ENCODE measurements around the gene RARS2.
A peak's percentile ranks its signal among the peaks of the same experiment; 100 is the strongest.
"Not testable (repeated sequence)": the region's sequence is repeated elsewhere in the genome, so short reads cannot be mapped to it uniquely, and the experiment has no call there.

The RARS2 gene

DNA sequence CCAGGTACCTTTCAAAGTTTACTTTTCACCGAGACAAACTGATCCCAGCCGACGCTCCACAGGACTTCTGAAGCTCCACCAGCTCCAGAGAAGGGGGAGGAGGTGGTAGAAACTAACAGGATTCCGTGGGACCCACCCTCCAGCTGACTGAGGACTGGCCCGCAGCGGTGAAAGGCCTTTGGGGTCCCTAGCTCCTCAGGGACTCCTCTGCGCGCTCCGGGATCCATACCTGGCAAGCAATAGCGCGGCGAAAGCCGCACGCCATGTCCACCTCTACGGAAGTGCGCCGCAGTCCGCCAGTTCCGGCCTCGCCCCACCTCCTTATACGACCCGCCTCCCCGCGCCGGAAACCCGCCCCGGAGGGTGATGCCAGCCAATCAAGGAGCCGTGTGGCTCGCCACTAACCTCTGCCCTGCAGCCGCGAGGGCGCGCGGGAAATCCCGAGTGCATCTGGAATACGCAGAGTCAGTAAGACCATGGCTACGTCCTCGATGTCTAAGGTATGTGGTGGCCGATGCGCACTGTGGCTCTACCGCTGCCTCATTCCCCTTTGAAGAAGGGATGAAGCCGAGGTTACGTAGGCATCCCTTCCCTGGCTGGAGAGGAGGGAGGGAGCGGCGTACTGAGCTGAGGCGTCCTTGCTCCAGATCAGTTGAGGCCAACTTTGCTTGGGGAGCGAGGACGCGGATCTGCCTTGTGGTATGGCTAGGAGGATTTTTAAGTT is at the start of gene RARS2, which contains the start of gene ORC3:
Gene RARS2 (minus strand): TSS at position 295 of the 724 bp plus-strand sequence. CDS start 30 bp downstream, at position 265.
Gene ORC3 (plus strand): TSS at position 443 of the 724 bp plus-strand sequence. CDS start 34 bp downstream, at position 477.
- DNase-seq: peak; percentile 98

DNA sequence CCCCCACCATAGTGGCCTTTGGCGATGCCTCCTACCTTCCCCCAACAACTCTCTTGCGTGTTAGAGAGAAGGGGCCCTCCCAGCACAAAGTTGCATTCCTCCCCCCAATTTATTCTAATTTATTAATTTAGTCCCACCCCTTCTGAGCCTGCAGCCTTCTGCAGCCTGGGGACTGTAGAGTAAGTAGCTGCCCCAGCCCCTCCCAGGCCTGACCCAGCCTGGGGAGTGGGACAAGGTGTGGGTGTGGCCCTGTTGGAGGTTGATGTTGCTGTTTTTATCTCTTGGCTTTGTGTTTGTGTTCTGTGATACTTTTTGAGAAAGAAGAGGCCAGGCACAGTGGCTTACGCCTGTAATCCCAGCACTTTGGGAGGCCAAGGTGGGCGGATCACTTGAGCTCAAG is 49.6 kb upstream of the RARS2 start:
- no peak for DNase-seq

- no peak for DNase-seq
Measured at GRCh38 chr6:87637106-87637505, 47.3 kb upstream of the RARS2 start.

GRCh38 chr6:87636315-87636714 is 46.5 kb upstream of the RARS2 start:
- DNase-seq: no peak

- DNase-seq: no peak
Measured at GRCh38 chr6:87633851-87634250, 44.1 kb upstream of the RARS2 start.

- no peak for DNase-seq
Measured at GRCh38 chr6:87630746-87631145, 41.0 kb upstream of the RARS2 start.

GRCh38 chr6:87628881-87629280 is 39.1 kb upstream of the RARS2 start:
- DNase-seq: no peak

GRCh38 chr6:87628424-87628823 is 38.6 kb upstream of the RARS2 start:
- DNase-seq: no peak

- DNase-seq: no peak
Measured at GRCh38 chr6:87623248-87623647, 33.5 kb upstream of the RARS2 start.

GRCh38 chr6:87618531-87618930 is 28.7 kb upstream of the RARS2 start:
- no peak for DNase-seq

DNA sequence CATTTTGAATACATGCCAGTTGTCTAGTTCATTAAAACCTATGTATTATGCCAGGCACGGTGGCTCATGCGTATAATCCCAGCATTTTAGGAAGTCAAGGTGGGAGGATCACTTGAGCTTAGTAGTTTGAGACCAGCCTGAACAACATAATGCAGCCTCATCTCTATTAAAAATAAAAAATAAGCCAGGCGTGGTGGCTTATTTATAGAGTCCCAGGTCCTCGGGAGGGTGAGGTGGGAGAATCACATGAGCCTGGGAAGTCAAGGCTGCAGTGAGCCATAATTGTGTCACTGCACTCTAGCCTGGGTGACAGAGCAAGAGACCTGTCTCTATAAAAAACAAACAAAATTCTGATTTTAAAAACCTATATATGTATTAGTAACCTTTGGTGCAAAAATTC is 27.6 kb upstream of the RARS2 start:
- no peak for DNase-seq

GRCh38 chr6:87613018-87613417 is 23.2 kb upstream of the RARS2 start:
- not testable (repeated sequence) for DNase-seq

DNA sequence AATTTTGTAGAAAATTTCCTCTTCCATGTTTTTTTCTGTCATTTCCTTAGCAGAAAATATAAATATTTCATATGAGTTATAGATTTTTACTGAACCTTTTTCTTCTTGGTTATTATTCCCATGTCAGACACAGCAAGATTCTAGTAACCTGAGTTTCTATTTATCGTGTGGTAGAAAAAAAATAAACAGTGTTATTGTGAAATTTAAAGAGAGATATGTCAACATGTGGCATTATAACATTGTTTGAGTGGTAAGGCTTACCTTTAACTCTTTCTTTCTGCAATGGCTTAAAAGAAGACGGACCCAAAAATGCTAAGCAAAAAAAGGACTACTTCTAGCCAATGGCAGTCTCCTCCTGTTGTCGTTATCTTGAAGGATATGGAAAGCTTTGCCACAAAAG is 19.0 kb upstream of the RARS2 start:
- no peak for DNase-seq

DNA sequence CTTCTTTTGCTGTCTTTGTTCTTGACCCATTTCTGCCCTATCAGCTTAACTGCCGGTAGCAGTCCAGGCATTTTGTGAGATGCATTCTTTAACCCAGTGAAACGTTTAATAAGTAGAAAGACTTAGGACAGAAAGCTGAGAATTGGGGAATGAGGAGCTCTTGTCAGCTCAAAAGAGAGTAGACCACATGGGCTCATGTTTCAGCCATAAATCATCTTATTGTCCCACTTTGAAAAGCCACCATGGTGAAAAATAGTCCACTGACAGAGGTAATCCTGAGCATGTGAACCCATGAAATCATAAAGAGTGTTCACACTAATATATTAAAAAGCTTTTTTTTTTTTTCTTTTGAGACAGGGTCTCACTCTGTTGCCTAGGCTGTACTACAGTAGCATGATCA is 16.4 kb upstream of the RARS2 start:
- DNase-seq: no peak

DNA sequence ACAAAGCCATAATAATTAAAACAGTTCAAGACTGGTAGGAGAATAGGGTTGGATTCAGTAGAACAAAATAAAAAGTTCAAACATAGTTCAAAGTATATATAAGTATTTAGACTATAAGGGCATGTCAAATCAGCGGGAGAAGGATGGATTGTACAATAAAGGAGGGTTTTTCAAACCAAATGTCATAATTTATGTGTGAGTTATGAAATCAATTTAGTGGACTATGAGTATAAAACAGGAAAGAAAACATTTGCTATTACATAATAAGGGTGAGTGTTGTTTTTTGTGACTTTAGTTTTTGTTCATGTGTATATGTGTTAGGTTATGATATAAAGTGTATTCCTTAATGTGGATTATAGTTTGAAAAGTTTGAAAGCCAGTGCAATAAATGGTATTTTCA is 10.8 kb upstream of the RARS2 start:
- no peak for DNase-seq

DNA sequence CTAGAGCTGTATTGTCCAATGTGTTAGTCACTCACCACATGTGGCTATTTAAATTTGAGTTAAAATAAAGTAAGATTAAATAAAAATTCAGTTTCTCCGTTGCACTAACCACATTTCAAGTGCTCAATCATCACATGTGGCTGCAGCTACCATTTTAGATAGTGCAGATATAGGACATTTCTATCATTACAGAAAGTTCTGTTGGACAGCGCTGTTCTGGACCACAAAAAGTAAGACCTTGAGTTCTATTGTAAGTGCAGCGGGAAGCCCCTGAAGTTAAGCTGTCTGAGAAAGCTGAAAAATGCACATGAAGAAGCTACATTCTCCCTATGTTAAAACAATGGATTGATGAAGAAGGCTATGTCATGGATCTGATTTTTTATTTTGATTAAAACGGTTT is 1.2 kb upstream of the RARS2 start:
- DNase-seq: no peak

GRCh38 chr6:87590417-87590880 is 662 bp upstream of the RARS2 start:
- no peak for DNase-seq

DNA sequence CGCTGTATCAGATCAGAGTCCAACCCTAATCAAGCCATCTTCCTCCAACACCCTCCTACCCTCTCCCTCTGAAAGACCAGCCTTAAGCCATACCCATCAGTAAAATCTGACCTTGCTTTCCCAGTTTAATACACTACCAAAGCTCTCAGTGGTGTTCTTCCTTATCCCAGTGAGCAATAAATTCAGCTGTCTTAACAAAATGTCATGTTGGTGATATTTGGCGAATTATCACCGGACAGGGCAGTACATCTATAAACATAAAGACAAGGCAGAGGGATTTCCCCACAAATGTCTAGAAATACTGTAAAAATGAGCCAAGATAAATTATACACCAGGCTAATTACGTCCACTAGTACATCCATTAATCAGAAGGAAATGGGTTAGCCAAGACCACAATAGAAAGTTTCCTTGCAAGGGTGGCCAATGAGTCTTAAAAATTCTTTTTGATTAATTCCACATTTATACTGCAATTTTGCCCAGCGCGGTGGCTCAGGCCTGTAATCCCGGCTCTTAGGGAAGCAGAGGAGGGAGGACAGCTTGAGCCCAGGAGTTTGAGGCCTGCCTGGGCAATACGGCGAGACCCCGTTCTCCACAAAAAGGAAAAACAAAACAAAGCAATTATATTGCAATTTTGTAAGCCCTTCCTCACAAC is 905 bp downstream of the RARS2 start:
- DNase-seq: no peak

GRCh38 chr6:87586371-87587077 is 3.3 kb downstream of the RARS2 start:
- no peak for DNase-seq

GRCh38 chr6:87583822-87584221 is 6.0 kb downstream of the RARS2 start:
- DNase-seq: no peak

- DNase-seq: no peak
Measured at GRCh38 chr6:87575423-87575822, 14.4 kb downstream of the RARS2 start.

DNA sequence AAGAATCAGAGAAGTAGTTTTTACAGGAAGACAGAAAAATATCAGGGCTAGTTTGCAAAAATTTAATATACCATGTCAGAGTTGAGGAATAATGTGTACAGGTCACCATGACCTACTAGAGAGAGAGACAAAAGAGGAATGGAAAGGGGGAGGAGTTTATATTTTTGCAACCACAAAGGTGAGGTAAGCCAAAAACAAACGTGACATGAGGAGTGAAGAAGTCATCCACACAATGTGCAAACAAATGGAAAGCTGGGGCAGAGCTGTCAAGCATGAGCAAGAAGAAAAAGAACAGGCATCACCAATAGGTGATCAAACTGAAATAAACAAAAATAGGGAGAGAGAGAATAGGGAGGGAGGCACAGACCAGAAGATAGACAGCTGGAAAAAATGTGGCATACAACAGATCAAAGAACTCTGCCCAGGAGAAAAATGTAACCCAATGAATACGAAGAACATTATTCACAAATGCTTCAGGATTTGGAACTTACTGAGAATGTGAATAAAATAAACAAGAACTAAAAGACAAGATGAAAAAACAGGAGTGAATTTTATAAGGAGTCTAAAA is 15.5 kb downstream of the RARS2 start:
- no peak for DNase-seq

- no peak for DNase-seq
Measured at GRCh38 chr6:87573307-87574024, 16.3 kb downstream of the RARS2 start.
